HT1080 (cell line): Measurements from ENCODE around the gene ACOX2. TPM values are rescaled to one million over a fixed set of nuclear protein-coding genes. Genes with fewer than 3 reads are reported as not detected.
"Not testable (repeated sequence)": the region's sequence is repeated elsewhere in the genome, so short reads cannot be mapped to it uniquely, and the experiment has no call there.

ENCODE experiments used
- DNase-seq: peaks from one replicate; pipeline ENCODE4 v3.0.0-alpha.2; 2015; ENCODE audit warnings: low read depth
- total RNA-seq: library from RNA; depleted of rRNA; stranded (reverse); fragments of >200 nt; shearing (Covaris generic); gene quantifications from 2 replicates; pipeline ENCODE4 v1.2.3, GENCODE V29; 2014

ACOX2 gene
- total RNA-seq, 1 experiment from 2014 or later = 69.8 TPM

DNA sequence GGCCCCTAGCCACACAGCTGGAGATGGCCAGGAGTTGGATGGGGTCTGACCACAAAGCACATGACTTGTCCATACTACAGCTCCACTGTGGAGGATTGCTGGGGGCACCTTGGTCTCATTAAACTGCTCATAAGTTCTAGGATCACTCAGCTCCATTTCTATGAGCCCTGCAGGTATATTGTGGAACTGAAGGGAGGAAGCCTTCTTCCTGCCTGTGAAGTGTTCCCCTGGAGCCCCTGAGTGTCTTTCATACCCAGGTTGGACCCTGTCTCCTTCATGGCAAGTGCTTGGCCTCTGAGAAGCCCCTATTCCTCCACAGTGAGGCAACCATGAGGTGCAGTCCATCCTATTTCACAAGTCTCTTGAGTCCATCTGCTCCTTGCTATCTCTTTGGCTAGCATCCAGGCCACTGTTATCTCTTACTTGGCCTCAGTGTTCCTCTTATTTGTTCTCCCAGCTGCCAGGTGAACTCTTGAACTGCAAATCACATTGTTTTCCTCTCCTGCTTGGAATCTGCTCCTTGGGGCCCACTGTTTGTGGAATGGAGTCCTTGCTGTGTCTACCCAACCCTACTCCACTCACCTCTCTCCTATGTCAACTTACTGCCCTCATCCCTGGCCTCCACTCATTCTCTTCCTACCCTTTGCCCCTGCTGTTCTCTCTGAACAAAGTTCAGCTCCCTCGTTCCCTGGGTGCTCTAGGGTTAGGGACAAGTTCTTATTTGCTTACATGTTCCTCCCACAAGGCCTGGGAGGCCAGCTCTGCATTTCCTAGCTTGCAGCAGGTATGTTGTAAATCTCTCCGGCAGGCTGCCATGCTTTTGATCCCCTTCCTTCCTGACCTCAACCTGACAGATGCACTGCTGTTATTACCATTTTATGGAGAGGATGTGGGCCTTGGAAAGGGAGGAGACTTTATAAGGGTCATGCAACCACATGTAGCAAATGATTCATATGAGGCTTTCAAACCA lies 1.2 kb downstream of the ACOX2 start:
- peak; percentile 59 for DNase-seq

DNA sequence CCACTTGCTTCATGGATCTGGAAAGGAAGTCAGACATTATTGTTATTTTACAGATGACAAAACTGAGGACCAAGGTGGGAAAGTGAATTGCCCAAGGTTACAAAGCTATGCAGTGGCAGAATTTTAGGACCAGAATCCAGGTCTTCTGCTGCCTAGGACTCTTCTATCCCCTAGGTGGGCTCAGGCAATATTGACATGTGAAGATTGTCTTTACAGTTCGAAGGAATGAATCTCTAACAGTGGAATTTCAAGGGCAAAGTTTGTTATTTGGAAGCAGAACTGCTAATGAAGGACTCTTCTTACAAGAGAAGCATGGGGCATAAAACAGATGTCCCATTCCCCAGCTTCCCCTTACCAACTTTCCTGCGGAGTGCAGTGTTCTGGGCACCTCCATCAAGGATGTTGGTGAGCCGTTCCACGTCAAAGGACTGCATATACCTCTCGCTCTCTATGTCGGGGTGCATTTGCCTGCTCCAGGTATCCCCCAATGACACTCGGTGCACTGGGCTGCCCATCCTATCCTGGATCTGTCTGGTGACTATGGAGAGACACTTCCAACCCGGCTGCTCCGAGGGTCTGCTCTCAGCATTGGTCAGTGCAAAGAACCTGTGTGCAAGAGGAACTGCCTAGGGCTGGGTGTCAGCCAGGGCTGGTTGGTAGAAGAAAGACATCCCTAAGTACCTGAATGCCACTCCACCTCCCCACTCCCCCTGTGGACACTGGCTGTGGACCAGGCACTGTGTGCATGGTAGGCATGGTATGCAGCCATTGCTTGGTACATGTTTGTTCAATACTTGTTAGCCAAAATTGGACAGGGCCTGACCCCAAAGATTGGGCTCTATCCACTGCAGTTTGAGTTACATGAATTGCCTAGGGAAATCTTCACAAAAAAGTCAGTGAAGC lies 2.1 kb downstream of the ACOX2 start:
- no peak for DNase-seq

- peak; percentile 74 for DNase-seq
Observed at GRCh38 chr3:58532794-58533220, 4.2 kb downstream of the ACOX2 start.

DNA sequence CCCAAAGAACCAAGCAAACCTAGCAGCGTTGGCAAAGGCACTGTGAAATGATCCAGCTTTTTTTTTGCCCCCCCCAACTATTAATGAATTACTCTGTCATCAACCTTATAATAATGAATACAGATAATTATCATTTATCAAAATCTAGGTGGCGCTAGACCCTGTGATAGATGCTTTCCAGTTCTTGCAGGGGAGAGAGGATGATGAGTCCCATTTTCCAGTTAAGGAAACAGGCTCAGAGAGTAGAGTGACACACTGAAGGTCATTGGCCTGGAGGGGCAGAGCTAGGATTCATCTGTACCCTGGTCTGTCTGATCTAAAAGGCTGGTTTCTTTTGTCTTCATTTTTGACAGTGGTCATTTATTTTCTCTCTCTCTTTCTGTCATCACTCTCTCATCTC lies 5.0 kb downstream of the ACOX2 start:
- peak; percentile 37 for DNase-seq

DNA sequence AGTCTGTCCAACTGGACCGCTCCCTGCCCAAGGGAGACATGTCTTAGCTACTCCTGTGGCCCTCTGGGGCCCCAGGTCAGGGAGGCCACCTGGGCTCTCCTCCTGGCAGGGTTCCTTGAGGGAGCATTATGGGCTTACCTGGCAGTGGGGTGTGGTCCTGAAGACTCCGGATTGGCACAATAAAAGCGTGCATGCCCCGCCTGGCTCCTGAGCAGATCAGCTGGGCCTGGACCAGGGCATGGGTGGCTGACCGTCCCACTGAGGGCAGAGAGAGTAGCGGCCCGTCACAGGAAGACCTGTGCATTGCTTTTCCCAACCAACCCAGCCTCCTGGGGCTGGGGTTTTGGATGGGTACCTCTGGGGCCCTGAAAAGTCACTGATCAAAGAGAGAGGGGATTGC lies 5.4 kb downstream of the ACOX2 start:
- DNase-seq = no peak

DNA sequence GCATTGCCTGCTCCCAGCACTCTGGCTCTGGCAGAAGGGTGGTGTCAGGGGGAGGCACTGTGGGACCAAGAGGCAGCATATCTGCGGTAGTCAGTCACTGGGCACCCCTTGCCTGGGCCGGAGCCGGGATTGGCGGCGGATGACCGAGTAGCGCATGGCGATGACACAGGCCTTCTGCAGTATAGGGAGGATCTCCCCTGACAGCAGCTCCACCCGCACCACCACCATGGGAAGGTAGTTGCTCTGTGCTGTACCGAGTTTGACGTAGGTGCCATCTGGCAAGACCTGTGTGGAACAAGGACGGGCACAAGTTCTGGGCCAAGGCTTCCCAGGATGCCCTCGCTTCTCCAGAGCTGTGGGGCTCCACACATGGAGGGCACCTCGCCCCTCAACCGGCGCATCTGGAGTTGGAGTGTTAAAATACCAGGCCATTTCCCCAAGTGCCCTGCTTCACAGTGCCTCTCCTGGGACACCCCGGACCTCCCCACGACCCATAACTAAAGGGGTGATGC lies 6.6 kb downstream of the ACOX2 start:
- DNase-seq = no peak

DNA sequence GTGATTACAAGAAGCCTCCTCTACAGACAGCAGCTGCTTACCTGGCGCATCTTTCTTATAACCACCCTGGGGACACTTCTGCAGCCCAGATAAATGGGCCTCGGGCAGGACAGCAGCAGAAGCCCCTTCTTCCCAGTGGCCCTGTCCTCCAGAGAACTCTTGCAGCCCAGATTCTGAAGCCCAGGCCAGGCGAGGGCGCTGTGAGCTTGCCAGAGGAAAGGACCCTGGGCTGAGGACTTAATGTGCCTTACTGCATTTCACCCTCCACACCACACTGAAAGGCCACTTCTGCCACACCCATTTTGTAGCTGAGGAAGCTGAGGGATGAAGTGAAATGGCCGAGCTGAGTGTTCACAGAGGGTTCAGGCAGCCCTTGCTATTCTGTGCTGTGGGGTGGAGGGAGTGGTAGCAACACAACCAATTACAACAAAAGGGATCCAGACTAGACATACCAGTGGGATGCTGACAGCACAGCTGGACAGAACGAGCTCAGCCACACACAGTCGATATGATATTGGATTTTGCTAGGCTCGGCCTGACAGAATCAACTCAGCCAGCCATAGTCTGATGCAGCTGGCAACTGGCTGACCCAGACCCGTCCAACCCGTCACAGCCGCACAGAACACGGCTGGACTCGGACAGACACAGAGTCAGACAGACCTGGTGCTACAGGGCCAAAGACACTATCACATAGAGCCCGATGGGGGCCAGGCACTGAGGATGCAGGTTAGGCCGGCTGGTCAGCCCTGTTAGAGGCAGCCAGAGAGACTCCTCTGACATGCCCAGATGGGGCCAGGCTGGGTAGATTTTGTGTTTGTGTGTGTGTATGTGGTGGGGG lies 7.3 kb downstream of the ACOX2 start:
- no peak for DNase-seq

DNA sequence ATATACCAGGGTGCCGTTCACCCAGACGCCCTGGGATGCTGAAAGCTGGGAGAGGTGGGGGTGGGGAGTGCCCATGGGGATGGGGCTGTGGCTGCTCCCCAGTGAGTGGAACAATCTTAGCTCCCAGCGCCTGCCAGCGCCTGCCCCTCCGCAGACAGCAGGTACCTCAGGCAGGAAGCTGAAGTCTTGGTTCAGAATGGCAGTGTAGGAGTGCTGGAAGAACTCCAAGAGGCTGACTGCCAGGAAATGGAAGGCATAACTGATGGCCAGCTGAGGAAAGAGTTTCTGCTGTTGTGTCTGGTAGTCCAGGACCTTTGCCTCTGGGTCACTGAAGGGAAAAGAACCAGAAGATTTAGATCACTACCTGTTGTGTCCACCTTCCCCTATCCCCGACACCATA lies 8.4 kb downstream of the ACOX2 start:
- peak; percentile 69 for DNase-seq

DNA sequence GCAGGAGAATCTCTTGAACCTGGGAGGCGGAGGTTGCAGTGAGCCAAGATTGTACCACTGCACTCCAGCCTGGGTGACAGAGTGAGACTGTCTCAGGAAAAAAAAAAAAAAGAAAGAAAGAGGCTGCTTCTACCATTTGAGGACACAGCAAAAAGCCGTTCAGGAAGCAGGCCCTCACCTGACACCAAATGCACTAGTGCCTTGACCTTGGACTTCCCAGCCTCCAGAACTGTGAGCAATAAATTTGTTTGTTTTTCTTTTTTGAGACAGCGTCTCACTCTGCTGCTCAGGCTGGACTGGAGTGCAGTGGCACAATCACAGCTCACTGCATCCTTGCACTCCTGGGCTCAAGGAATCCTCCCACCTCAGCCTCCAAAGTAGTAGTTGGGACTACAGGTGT lies 9.6 kb downstream of the ACOX2 start:
- DNase-seq = not testable (repeated sequence)

GRCh38 chr3:58526515-58526957 lies 10.5 kb downstream of the ACOX2 start:
- peak; percentile 98 for DNase-seq

- no peak for DNase-seq
Observed at GRCh38 chr3:58524326-58524888, 12.6 kb downstream of the ACOX2 start.

DNA sequence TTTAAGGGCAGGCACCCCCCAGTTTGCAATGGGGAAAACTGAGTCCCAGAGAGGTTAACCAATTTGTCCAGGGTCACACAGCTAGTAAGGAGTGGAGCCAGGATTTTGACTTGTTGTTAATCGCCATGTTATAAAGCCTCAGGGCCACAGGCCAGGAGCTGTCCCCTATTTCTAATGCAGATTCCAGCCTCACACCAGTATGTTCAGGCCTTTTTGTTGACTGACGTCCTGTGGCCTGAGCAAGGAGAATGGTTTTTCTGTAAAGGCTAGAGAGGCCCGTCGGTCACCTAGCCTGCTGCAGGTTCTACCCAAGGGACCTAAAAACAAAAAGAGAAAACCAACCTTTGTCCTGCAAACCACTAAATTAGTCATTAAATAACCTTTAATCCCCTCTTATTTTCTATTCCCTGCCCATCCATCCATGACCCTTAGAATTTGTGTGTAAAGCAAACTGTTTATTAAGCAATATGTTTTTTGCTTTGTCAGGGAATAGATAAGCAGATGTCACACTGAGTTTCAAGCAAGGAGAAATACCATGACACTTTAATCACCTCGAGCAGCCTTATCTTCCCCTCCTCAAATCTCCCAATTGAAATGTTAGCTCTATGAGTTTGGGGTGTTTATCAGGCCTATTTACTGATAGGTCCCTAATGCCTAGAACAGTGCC lies 14.1 kb downstream of the ACOX2 start:
- no peak for DNase-seq

- no peak for DNase-seq
Observed at GRCh38 chr3:58521917-58522631, 14.9 kb downstream of the ACOX2 start.

- DNase-seq = no peak
Observed at GRCh38 chr3:58521336-58521670, 15.7 kb downstream of the ACOX2 start.

- DNase-seq = peak; percentile 66
Observed at GRCh38 chr3:58520403-58521335, 16.3 kb downstream of the ACOX2 start.

DNA sequence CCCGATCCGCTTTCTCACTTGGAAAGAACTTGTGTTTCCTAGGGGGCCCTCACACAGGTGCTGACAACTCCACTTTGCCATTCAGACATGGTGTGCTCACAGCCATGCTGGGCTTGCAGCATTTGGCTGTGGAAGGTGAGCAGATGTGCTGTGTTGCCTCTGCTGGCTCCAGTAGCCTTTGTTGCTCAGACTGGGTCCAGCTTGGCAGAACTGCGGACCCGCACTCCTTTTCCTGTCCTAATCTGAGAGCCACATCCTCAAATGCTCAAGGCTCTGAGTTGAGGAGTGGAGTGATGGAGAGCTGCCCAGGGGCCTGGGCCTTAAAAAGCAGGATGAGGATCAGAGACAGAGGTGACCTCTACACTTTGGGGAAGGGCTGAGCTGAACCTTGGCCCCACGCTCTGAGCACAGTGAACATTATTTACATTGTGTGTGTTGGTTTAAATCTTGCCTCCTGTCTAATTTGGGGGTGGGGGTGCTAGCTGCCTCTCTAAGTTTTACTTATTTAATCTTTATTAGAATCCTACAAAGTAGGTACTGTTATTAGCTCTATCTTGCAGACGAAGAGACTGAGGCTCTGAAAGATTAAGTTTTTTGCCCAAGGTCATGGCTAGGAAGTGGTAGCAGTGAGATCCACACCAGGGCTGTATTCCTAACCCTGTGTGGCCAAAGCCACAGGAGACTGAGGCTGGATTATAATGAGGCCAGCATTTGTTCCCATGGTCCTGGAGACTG lies 17.2 kb downstream of the ACOX2 start:
- no peak for DNase-seq

GRCh38 chr3:58518291-58518789 lies 18.6 kb downstream of the ACOX2 start:
- DNase-seq = no peak
